HL-60 (cell line): Measurements from ENCODE around the gene AHSA1.

Source experiments
- DNase-seq, 2 experiments: peaks; one replicate each; pipeline ENCODE4 v3.0.0-alpha.2; 2010 to 2020; ENCODE audit warnings: low read depth in 1 of 2, low spot score in 1 of 2
- H3K27ac ChIP-seq: fragments of 250-450 bp; sonication (Bioruptor Pico); replicated peaks from 2 replicates; pipeline ENCODE4 v1.5.1; 2020; ENCODE audit warnings: mild to moderate bottlenecking, moderate library complexity
- H3K27me3 ChIP-seq: fragments of 250-450 bp; sonication (Bioruptor Pico); 2 replicates; pipeline ENCODE4 v1.5.1; 2021; ENCODE audit warnings: mild to moderate bottlenecking, moderate library complexity; ENCODE audit not compliant: insufficient read depth, poor library complexity, severe bottlenecking
- H3K4me3 ChIP-seq: replicated peaks from 2 replicates; pipeline ENCODE4 v1.5.1; 2011; ENCODE audit warnings: mild to moderate bottlenecking, control low read depth, low read length; ENCODE audit not compliant: insufficient read depth
- GABPA ChIP-seq: IDR thresholded peaks from 2 replicates; pipeline ENCODE4 v1.6.1; 2012; ENCODE audit warnings: low read depth
- POLR2AphosphoS5 ChIP-seq: IDR thresholded peaks from 2 replicates; pipeline ENCODE4 v1.6.1; 2012; ENCODE audit warnings: low read depth
- SPI1 ChIP-seq: IDR thresholded peaks from 2 replicates; pipeline ENCODE4 v1.6.1; 2012; ENCODE audit warnings: low read depth, mild to moderate bottlenecking, borderline replicate concordance
- TF ChIP-seq, protein P1 (sequence below): IDR thresholded peaks from one replicate; pipeline ENCODE4 v1.5.1; 2011; ENCODE audit warnings: low read length, control low read depth, inconsistent platforms; ENCODE audit not compliant: insufficient read depth
- TF ChIP-seq, protein P2 (sequence below): IDR thresholded peaks from 2 replicates; pipeline ENCODE4 v1.6.1; 2012; ENCODE audit warnings: low read depth; ENCODE audit not compliant: insufficient replicate concordance

AHSA1 gene

DNA sequence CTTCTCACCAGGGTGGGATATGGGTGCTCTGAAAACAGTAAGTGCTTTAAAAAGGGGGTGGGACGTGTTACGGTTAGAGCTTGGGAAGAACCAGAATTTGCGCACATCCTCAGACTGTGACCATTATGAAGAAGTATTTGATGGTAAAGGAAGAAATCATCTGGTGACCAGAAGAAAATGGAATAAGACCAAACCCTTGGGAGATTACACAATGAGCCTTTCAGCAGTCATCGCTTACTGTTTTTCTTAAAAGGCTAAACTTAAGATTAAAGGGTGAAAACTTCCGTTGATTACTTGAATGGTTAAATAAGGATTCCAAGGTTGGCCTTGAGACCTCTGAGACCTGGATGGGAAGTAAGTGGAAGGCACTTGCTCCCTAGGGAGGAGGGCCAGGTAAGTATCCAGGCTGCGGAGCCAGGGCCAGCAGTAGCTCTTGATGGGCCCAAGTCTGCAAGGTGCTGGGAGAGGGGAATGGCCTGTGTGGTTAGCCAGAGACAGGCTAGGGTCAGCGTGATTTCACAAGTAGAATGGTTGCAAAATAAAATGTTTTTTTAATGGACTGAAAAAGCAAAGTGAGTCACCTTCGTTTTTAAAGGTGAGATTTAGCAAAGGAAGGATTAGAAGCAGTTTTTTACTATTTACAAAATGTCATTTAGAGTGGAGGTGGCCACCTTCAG, 53.7 kb downstream of the AHSA1 start:
- H3K27me3 ChIP-seq, result no peaks in the 10 kb centered on the region
- H3K4me3 ChIP-seq, result no peak overlapping the region
- H3K27ac ChIP-seq, result no peak overlapping the region
- TF ChIP-seq, protein P1, sequence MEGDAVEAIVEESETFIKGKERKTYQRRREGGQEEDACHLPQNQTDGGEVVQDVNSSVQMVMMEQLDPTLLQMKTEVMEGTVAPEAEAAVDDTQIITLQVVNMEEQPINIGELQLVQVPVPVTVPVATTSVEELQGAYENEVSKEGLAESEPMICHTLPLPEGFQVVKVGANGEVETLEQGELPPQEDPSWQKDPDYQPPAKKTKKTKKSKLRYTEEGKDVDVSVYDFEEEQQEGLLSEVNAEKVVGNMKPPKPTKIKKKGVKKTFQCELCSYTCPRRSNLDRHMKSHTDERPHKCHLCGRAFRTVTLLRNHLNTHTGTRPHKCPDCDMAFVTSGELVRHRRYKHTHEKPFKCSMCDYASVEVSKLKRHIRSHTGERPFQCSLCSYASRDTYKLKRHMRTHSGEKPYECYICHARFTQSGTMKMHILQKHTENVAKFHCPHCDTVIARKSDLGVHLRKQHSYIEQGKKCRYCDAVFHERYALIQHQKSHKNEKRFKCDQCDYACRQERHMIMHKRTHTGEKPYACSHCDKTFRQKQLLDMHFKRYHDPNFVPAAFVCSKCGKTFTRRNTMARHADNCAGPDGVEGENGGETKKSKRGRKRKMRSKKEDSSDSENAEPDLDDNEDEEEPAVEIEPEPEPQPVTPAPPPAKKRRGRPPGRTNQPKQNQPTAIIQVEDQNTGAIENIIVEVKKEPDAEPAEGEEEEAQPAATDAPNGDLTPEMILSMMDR, result no peak
- DNase-seq, result no peak

DNA sequence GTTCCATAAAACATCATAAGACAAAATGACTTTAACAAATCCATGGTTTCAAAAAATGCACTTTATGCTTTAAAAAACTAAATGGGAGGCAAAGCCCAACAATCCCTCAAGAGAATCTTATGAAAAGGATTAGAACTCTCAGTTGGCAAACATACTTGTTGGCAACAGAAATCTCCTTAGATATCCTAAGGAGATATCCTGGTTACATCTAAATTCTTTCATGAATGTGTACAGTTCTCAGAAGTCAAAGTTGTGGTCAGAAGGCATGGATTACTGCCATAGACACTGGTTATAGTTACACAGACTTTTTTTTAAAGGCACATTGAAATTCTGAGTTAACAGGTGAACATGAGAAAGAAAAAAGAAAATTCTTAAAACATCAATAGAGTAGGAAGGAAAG, 58.2 kb downstream of the AHSA1 start:
- H3K27me3 ChIP-seq, result no peaks in the 10 kb centered on the region
- H3K4me3 ChIP-seq, result no peak overlapping the region
- DNase-seq, result no peak
- no peak overlapping the region for H3K27ac ChIP-seq
- TF ChIP-seq POLR2AphosphoS5 (no peak), SPI1 (no peak), GABPA (no peak)
- TF ChIP-seq, protein P1, result no peak
- TF ChIP-seq, protein P2, sequence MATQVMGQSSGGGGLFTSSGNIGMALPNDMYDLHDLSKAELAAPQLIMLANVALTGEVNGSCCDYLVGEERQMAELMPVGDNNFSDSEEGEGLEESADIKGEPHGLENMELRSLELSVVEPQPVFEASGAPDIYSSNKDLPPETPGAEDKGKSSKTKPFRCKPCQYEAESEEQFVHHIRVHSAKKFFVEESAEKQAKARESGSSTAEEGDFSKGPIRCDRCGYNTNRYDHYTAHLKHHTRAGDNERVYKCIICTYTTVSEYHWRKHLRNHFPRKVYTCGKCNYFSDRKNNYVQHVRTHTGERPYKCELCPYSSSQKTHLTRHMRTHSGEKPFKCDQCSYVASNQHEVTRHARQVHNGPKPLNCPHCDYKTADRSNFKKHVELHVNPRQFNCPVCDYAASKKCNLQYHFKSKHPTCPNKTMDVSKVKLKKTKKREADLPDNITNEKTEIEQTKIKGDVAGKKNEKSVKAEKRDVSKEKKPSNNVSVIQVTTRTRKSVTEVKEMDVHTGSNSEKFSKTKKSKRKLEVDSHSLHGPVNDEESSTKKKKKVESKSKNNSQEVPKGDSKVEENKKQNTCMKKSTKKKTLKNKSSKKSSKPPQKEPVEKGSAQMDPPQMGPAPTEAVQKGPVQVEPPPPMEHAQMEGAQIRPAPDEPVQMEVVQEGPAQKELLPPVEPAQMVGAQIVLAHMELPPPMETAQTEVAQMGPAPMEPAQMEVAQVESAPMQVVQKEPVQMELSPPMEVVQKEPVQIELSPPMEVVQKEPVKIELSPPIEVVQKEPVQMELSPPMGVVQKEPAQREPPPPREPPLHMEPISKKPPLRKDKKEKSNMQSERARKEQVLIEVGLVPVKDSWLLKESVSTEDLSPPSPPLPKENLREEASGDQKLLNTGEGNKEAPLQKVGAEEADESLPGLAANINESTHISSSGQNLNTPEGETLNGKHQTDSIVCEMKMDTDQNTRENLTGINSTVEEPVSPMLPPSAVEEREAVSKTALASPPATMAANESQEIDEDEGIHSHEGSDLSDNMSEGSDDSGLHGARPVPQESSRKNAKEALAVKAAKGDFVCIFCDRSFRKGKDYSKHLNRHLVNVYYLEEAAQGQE, result no peak
